ENCODE results near the gene MYEOV. TPM values are rescaled to one million over a fixed set of nuclear protein-coding genes. Genes with fewer than 3 reads are reported as not detected.

MYEOV gene
- total and polyA plus RNA-seq, 2 experiments from 2014 or later = 0.14 TPM; not detected in 1

DNA sequence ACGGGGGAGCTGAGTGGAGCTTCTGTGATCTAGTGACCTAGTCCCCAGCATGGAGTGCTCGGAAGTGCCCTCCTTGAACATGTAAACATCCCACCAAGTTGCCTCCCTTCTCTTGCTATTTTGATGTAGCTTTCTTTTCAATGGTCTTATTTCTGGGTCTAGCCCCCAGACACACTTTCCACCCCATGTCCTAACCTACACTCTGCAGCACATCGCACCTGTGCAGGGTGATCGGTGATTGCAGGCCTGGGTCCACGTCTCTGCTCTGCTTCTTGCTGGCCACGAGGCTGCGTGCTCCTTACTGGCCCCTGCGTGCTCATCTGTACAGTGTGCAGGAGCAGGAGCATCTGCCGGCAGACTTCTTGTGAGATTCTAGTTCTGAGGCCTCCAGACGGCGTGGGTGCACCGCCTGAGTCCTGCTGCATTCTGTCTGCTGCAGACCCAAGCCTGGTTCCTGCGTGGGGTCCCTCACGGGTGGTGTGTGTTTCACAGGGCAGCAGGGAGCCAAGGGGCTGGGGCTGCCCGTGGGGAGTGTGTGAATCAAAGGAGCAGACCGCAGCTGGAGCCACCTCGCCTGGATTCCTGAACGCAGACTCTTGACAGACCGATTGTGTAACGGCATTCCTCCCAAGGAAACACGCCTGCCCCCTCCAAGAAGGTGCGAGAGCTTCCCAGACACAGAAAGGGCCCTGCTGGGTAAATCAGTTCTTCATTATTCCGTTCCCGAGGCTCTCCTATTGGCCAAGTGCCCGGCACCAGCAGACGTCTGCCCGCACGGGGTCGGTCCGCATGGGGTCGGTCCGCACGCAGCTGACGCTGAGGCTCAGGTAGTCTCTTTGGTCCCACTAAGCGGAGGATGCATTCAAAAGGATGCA, 44.4 kb upstream of the MYEOV start (continued):
- TF ChIP-seq, protein P1, sequence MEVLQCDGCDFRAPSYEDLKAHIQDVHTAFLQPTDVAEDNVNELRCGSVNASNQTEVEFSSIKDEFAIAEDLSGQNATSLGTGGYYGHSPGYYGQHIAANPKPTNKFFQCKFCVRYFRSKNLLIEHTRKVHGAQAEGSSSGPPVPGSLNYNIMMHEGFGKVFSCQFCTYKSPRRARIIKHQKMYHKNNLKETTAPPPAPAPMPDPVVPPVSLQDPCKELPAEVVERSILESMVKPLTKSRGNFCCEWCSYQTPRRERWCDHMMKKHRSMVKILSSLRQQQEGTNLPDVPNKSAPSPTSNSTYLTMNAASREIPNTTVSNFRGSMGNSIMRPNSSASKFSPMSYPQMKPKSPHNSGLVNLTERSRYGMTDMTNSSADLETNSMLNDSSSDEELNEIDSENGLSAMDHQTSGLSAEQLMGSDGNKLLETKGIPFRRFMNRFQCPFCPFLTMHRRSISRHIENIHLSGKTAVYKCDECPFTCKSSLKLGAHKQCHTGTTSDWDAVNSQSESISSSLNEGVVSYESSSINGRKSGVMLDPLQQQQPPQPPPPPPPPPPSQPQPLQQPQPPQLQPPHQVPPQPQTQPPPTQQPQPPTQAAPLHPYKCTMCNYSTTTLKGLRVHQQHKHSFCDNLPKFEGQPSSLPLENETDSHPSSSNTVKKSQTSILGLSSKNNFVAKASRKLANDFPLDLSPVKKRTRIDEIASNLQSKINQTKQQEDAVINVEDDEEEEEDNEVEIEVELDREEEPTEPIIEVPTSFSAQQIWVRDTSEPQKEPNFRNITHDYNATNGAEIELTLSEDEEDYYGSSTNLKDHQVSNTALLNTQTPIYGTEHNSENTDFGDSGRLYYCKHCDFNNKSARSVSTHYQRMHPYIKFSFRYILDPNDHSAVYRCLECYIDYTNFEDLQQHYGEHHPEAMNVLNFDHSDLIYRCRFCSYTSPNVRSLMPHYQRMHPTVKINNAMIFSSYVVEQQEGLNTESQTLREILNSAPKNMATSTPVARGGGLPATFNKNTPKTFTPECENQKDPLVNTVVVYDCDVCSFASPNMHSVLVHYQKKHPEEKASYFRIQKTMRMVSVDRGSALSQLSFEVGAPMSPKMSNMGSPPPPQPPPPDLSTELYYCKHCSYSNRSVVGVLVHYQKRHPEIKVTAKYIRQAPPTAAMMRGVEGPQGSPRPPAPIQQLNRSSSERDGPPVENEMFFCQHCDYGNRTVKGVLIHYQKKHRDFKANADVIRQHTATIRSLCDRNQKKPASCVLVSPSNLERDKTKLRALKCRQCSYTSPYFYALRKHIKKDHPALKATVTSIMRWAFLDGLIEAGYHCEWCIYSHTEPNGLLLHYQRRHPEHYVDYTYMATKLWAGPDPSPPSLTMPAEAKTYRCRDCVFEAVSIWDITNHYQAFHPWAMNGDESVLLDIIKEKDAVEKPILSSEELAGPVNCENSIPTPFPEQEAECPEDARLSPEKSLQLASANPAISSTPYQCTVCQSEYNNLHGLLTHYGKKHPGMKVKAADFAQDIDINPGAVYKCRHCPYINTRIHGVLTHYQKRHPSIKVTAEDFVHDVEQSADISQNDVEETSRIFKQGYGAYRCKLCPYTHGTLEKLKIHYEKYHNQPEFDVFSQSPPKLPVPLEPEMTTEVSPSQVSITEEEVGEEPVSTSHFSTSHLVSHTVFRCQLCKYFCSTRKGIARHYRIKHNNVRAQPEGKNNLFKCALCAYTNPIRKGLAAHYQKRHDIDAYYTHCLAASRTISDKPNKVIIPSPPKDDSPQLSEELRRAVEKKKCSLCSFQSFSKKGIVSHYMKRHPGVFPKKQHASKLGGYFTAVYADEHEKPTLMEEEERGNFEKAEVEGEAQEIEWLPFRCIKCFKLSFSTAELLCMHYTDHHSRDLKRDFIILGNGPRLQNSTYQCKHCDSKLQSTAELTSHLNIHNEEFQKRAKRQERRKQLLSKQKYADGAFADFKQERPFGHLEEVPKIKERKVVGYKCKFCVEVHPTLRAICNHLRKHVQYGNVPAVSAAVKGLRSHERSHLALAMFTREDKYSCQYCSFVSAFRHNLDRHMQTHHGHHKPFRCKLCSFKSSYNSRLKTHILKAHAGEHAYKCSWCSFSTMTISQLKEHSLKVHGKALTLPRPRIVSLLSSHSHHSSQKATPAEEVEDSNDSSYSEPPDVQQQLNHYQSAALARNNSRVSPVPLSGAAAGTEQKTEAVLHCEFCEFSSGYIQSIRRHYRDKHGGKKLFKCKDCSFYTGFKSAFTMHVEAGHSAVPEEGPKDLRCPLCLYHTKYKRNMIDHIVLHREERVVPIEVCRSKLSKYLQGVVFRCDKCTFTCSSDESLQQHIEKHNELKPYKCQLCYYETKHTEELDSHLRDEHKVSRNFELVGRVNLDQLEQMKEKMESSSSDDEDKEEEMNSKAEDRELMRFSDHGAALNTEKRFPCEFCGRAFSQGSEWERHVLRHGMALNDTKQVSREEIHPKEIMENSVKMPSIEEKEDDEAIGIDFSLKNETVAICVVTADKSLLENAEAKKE (CRISPR knock-in tag; IDR thresholded peaks at IDR 0.05) = no peak
- TF ChIP-seq, protein P2, sequence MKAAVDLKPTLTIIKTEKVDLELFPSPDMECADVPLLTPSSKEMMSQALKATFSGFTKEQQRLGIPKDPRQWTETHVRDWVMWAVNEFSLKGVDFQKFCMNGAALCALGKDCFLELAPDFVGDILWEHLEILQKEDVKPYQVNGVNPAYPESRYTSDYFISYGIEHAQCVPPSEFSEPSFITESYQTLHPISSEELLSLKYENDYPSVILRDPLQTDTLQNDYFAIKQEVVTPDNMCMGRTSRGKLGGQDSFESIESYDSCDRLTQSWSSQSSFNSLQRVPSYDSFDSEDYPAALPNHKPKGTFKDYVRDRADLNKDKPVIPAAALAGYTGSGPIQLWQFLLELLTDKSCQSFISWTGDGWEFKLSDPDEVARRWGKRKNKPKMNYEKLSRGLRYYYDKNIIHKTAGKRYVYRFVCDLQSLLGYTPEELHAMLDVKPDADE (IDR thresholded peaks at IDR 0.05) = peak; percentile 29; the same call in 1 of the 2 replicates
- TF ChIP-seq JUNB (IDR thresholded peaks at IDR 0.05; ENCODE audit: unreplicated experiment) (no peak), EZH2phosphoT487 (IDR thresholded peaks at IDR 0.05; ENCODE audit: unreplicated experiment) (no peak), POLR2AphosphoS5 (IDR thresholded peaks at IDR 0.05; ENCODE audit: low read depth) (no peak)
